IMR-90 (cell line): ENCODE results near the gene ZFYVE28. TPM values are rescaled to one million over a fixed set of nuclear protein-coding genes. Genes with fewer than 3 reads are reported as not detected.

Experiments used
- ATAC-seq: fragments of 200-7000 bp; cut with Tn5 transposase; 2 replicates; pipeline ENCODE4 v1.9.1; 2020; ENCODE audit warnings: low read depth, mild to moderate bottlenecking, moderate library complexity
- BruUV-seq: library from RNA; stranded (reverse); fragments of 400-500 nt; replicated peaks from 2 replicates; lab custom pipeline; 2021; lab: Mats Ljungman, UMichigan
- CTCF ChIA-PET: fragments of 300-600 bp; formaldehyde crosslinking; extraction: SDS; loops from one replicate; lab custom pipeline; 2021; ENCODE audit warnings: antibody characterized with exemption; lab: Yijun Ruan, JAX
- POLR2A ChIA-PET: fragments of 300-600 bp; sonication (Branson Sonifier 250); formaldehyde crosslinking; loops from one replicate; lab custom pipeline; 2022; ENCODE audit warnings: antibody characterized with exemption; ENCODE audit not compliant: unreplicated experiment; lab: Charles Lee
- DNase-seq: peaks from one replicate; pipeline ENCODE4 v3.0.0; 2013
- H2AFZ ChIP-seq: replicated peaks from 2 replicates; pipeline ENCODE3; 2013; ENCODE audit warnings: low read length, mild to moderate bottlenecking; ENCODE audit not compliant: poor library complexity
- H2AK5ac ChIP-seq: 2 replicates; pipeline ENCODE4 v1.6.1; 2013; ENCODE audit warnings: low read depth, low read length, inconsistent platforms
- H2AK9ac ChIP-seq: replicated peaks from 2 replicates; pipeline ENCODE3; 2013; ENCODE audit warnings: mild to moderate bottlenecking, low read depth, low read length, moderate library complexity; ENCODE audit not compliant: poor library complexity
- H2BK120ac ChIP-seq: 2 replicates; pipeline ENCODE4 v1.6.1; 2013; ENCODE audit warnings: low read depth, low read length, inconsistent platforms
- H2BK15ac ChIP-seq: 3 replicates; pipeline ENCODE4 v1.6.1; 2013; ENCODE audit warnings: low read depth, low read length, inconsistent platforms
- H2BK20ac ChIP-seq: 2 replicates; pipeline ENCODE4 v1.6.1; 2013; ENCODE audit warnings: low read depth, mild to moderate bottlenecking, inconsistent platforms, low read length, moderate library complexity
- H2BK5ac ChIP-seq: 2 replicates; pipeline ENCODE4 v1.6.1; 2013; ENCODE audit warnings: mild to moderate bottlenecking, low read depth, low read length, inconsistent platforms; ENCODE audit not compliant: poor library complexity, severe bottlenecking
- H3K14ac ChIP-seq: replicated peaks from 2 replicates; pipeline ENCODE4 v1.6.1; 2013; ENCODE audit warnings: low read depth, low read length, inconsistent platforms
- H3K18ac ChIP-seq: 2 replicates; pipeline ENCODE4 v1.6.1; 2013; ENCODE audit warnings: low read depth, low read length, control low read depth
- H3K23ac ChIP-seq: 2 replicates; pipeline ENCODE4 v1.6.1; 2013; ENCODE audit warnings: low read depth, low read length, inconsistent platforms
- H3K27ac ChIP-seq: 2 replicates; pipeline ENCODE4 v1.5.1; 2013; ENCODE audit warnings: mild to moderate bottlenecking, control low read depth, low read length; ENCODE audit not compliant: insufficient read depth
- H3K27me3 ChIP-seq: 2 replicates; pipeline ENCODE4 v1.6.1; 2013; ENCODE audit warnings: low read length; ENCODE audit not compliant: control insufficient read depth, insufficient read depth
- H3K36me3 ChIP-seq: 2 replicates; pipeline ENCODE4 v1.6.1; 2013; ENCODE audit warnings: low read length, mixed read lengths; ENCODE audit not compliant: control insufficient read depth, insufficient read depth
- H3K4ac ChIP-seq: 2 replicates; pipeline ENCODE4 v1.6.1; 2013; ENCODE audit warnings: low read depth, low read length, inconsistent platforms
- H3K4me1 ChIP-seq: 2 replicates; pipeline ENCODE4 v1.6.1; 2013; ENCODE audit warnings: low read length, mixed read lengths; ENCODE audit not compliant: control insufficient read depth, insufficient read depth
- H3K4me2 ChIP-seq: 2 replicates; pipeline ENCODE4 v1.6.1; 2013; ENCODE audit warnings: low read depth, mild to moderate bottlenecking, control low read depth, low read length, moderate library complexity
- H3K4me3 ChIP-seq: 2 replicates; pipeline ENCODE4 v1.5.1; 2013; ENCODE audit warnings: low read depth, mild to moderate bottlenecking, control low read depth, low read length, moderate library complexity; ENCODE audit not compliant: insufficient read depth
- H3K56ac ChIP-seq: 2 replicates; pipeline ENCODE4 v1.6.1; 2013; ENCODE audit warnings: low read length, inconsistent platforms; ENCODE audit not compliant: insufficient read depth; ENCODE audit errors: extremely low read depth
- H3K79me1 ChIP-seq, 2 experiments: 2 replicates each; pipeline ENCODE4 v1.6.1; 2013; ENCODE audit warnings: low read length in 2 of 2, inconsistent platforms in 1 of 2, low read depth in 1 of 2
- H3K9ac ChIP-seq: 2 replicates; pipeline ENCODE4 v1.6.1; 2013; ENCODE audit warnings: low read depth, low read length, control low read depth
- H3K9me1 ChIP-seq: 2 replicates; pipeline ENCODE4 v1.6.1; 2013; ENCODE audit warnings: low read length, inconsistent platforms; ENCODE audit not compliant: insufficient read depth
- H3K9me3 ChIP-seq: 2 replicates; pipeline ENCODE4 v1.6.1; 2013; ENCODE audit warnings: low read length; ENCODE audit not compliant: control insufficient read depth, insufficient read depth
- H4K20me1 ChIP-seq: 2 replicates; pipeline ENCODE4 v1.6.1; 2013; ENCODE audit warnings: low read length, inconsistent platforms; ENCODE audit not compliant: insufficient read depth
- H4K5ac ChIP-seq: 2 replicates; pipeline ENCODE4 v1.6.1; 2013; ENCODE audit warnings: mild to moderate bottlenecking, low read depth, low read length, control low read depth
- H4K8ac ChIP-seq, 2 experiments: 2 replicates each; pipeline ENCODE4 v1.6.1; 2013; ENCODE audit warnings: low read depth in 2 of 2, low read length in 2 of 2, control low read depth in 1 of 2, inconsistent platforms in 1 of 2
- H4K91ac ChIP-seq: 2 replicates; pipeline ENCODE4 v1.6.1; 2013; ENCODE audit warnings: low read depth, low read length, inconsistent platforms; ENCODE audit not compliant: insufficient read depth
- CEBPB ChIP-seq: IDR thresholded peaks from 2 replicates; pipeline ENCODE4 v1.6.1; 2012; ENCODE audit warnings: low read depth, low read length, improper control_type of control experiment
- CHD1 ChIP-seq: IDR thresholded peaks from 2 replicates; pipeline ENCODE4 v1.6.1; 2012; ENCODE audit warnings: low read depth, low read length, improper control_type of control experiment
- MXI1 ChIP-seq: IDR thresholded peaks from 2 replicates; pipeline ENCODE4 v1.6.1; 2012; ENCODE audit warnings: low read depth, mild to moderate bottlenecking, low read length, moderate library complexity, borderline replicate concordance
- POLR2A ChIP-seq: IDR thresholded peaks from 2 replicates; pipeline ENCODE4 v1.6.1; 2012; ENCODE audit warnings: mild to moderate bottlenecking, low read depth, low read length
- RFX5 ChIP-seq: IDR thresholded peaks from 2 replicates; pipeline ENCODE4 v1.8.0; 2012; ENCODE audit warnings: low read depth, mild to moderate bottlenecking, low read length, moderate library complexity
- SMC3 ChIP-seq: fragments of 150-350 bp; IDR thresholded peaks from 2 replicates; pipeline ENCODE4 v1.6.1; 2016; ENCODE audit warnings: low read depth, mild to moderate bottlenecking, antibody characterized with exemption, low read length, moderate library complexity
- WGBS, 2 experiments: methylation state at CpG; one replicate each; pipeline versions ENCODE4 v1.1.5 to v1.1.7; 2013; ENCODE audit warnings: missing lambda C conversion rate in 2 of 2; ENCODE audit not compliant: insufficient read length in 1 of 2; ENCODE audit errors: extremely low coverage in 2 of 2; 5-methylcytosine and 5-hydroxymethylcytosine counted together
- dilution Hi-C: fragments of 300-500 bp; cut with HindIII; formaldehyde crosslinking; loops from one replicate; pipeline ENCODE4 v1.14.3; 2018; ENCODE audit warnings: low sequenced_read_pairs; ENCODE audit not compliant: unreplicated experiment
- in situ Hi-C: fragments of 300-500 bp; cut with MboI; formaldehyde crosslinking; loops from 3 replicates; pipeline ENCODE4 v1.14.3; 2019; ENCODE audit warnings: low sequenced_read_pairs, inconsistent platforms, mixed read lengths
- intact Hi-C: fragments of 100-400 bp; cut with micrococcal nuclease; formaldehyde crosslinking; loops from 2 replicates; pipeline ENCODE4 v1.10.0; 2022
- polyA plus RNA-seq, 3 experiments: library from polyadenylated mRNA; depleted of rRNA; stranded (reverse); fragments of >200 nt; gene quantifications; 2 replicates each; pipeline ENCODE4 v1.2.3, GENCODE V29; 2012; ENCODE audit warnings: low replicate concordance in 1 of 3
- total RNA-seq: library from RNA; depleted of rRNA; stranded (reverse); fragments of >200 nt; gene quantifications from 2 replicates; pipeline ENCODE4 v1.2.3, GENCODE V29; 2012
- TF ChIP-seq, protein P1 (sequence below): fragments of 150-350 bp; IDR thresholded peaks from 2 replicates; pipeline ENCODE4 v1.6.1; 2016; ENCODE audit warnings: low read depth, mild to moderate bottlenecking, low read length, moderate library complexity, borderline replicate concordance
- TF ChIP-seq, protein P2 (sequence below): conservative IDR thresholded peaks from 2 replicates; pipeline ENCODE4 v1.5.1; 2012; ENCODE audit warnings: mild to moderate bottlenecking, low read depth, low read length, improper control_type of control experiment

Gene ZFYVE28
- total and polyA plus RNA-seq, 2 of the 4 experiments (the other 2 are of a cell fraction) = 0.36 to 1.2 TPM

DNA sequence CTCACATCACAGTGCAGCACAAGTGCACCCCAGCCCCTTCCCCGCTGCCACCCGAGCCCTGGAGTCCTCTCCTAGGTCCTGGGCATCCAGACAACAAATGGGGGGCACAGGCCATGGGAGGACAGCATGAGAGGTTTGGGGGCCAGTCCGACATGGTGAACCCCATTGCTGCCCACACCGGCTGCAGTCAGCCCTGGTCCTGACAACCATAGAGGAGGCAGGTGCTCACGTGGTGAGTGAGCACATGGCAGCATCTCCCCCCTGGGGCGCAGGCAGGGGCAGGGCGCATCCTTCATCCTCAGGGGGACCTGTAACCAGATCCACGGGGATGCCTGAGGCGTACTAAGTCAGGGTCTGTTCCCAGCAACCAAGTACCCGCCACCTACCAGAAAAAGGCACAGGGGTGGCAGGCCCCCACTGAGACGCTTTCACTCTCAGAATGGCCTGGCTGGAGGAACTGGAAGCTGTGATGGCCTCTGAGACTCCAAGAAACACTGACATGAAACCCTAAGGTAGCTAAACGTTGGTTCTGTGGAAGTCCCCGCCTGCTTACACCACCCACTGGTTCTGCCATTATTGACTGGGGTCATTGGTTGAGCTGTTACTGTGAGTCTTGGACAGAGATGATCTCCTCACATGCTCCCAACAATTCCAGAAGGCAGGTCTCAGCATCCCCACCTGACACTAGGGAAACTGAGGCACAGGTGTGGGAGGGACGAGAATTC lies 6.5 kb downstream of the ZFYVE28 start:
- Histone ChIP-seq H3K18ac (no peak overlapping the region), H2BK120ac (no peak overlapping the region; the same call in 1 of the 2 replicates), H3K27me3 (peaks cover 19% of the 10 kb centered on the region), H2AFZ (peak overlapping the region; percentile 86), H3K4me2 (no peak overlapping the region), H2AK9ac (peak overlapping the region; percentile 39), H3K4me3 (no peak overlapping the region), H2AK5ac (peak overlapping the region; percentile 31; the same call in 1 of the 2 replicates), H4K91ac (no peak overlapping the region), H3K9me3 (no peaks in the 10 kb centered on the region), H4K5ac (no peak overlapping the region), H3K23ac (no peak overlapping the region), H3K36me3 (no peaks in the 10 kb centered on the region), H3K9ac (no peak overlapping the region), H4K20me1 (no peaks in the 10 kb centered on the region), H4K8ac (peak overlapping the region; percentile 50 to 54; a peak in 2 of 4 replicates), H3K56ac (no peak overlapping the region), H3K4ac (peak overlapping the region; percentile 75; the same call in 1 of the 2 replicates), H3K4me1 (peaks cover 15% of the 10 kb centered on the region), H3K27ac (no peak overlapping the region), H2BK5ac (no peak overlapping the region), H2BK20ac (0 out of 2 replicates have a peak overlapping the region, but pooled peaks have one; percentile 35), H3K9me1 (peaks cover 14% of the 10 kb centered on the region), H2BK15ac (no peak overlapping the region), H3K79me1 (peaks cover 0 to 3% of the 10 kb centered on the region in 2 experiments; a peak in 1 of 4 replicates), H3K14ac (peak overlapping the region; percentile 64; the same call in 1 of the 2 replicates)
- in situ Hi-C loops = no loop called here
- POLR2A ChIA-PET = no interaction called here
- 82% methylated on average over 5 of the region's 14 CpGs; no CpG with 5 or more reads in 1 of the 2 experiments for WGBS, 2 experiments
- BruUV-seq = no TSS peak
- intact Hi-C loops = loop anchor here (10.0 kb wide), 1 partner anchor 147 kb away; the partner anchor contains the start of gene MXD4
- ATAC-seq (no peak), DNase-seq (no peak)
- dilution Hi-C loops = no loop called here
- TF ChIP-seq POLR2A (no peak), CHD1 (no peak), RFX5 (no peak), SMC3 (no peak), MXI1 (no peak), CEBPB (no peak)
- TF ChIP-seq, protein P1, sequence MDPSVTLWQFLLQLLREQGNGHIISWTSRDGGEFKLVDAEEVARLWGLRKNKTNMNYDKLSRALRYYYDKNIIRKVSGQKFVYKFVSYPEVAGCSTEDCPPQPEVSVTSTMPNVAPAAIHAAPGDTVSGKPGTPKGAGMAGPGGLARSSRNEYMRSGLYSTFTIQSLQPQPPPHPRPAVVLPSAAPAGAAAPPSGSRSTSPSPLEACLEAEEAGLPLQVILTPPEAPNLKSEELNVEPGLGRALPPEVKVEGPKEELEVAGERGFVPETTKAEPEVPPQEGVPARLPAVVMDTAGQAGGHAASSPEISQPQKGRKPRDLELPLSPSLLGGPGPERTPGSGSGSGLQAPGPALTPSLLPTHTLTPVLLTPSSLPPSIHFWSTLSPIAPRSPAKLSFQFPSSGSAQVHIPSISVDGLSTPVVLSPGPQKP = no peak
- TF ChIP-seq, protein P2, sequence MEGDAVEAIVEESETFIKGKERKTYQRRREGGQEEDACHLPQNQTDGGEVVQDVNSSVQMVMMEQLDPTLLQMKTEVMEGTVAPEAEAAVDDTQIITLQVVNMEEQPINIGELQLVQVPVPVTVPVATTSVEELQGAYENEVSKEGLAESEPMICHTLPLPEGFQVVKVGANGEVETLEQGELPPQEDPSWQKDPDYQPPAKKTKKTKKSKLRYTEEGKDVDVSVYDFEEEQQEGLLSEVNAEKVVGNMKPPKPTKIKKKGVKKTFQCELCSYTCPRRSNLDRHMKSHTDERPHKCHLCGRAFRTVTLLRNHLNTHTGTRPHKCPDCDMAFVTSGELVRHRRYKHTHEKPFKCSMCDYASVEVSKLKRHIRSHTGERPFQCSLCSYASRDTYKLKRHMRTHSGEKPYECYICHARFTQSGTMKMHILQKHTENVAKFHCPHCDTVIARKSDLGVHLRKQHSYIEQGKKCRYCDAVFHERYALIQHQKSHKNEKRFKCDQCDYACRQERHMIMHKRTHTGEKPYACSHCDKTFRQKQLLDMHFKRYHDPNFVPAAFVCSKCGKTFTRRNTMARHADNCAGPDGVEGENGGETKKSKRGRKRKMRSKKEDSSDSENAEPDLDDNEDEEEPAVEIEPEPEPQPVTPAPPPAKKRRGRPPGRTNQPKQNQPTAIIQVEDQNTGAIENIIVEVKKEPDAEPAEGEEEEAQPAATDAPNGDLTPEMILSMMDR = no peak
- CTCF ChIA-PET = interaction anchor here (0.6 kb wide), 1 partner anchor 15 kb away, joined by 3 read pairs; no protein-coding TSS in a partner anchor
